H1 (cell line): ENCODE results near the gene AGER. TPM values are rescaled to one million over a fixed set of nuclear protein-coding genes. Genes with fewer than 3 reads are reported as not detected.
A peak's percentile ranks its signal among the peaks of the same experiment; 100 is the strongest.

ENCODE experiments used
- CTCF ChIA-PET: fragments of 300-600 bp; sonication (Branson Sonifier 250); formaldehyde crosslinking; loops from one replicate; lab custom pipeline; 2021; ENCODE audit not compliant: partially characterized antibody; lab: Charles Lee
- POLR2A ChIA-PET: fragments of 300-600 bp; sonication (Branson Sonifier 250); formaldehyde crosslinking; loops from one replicate; lab custom pipeline; 2021; ENCODE audit warnings: inconsistent platforms; ENCODE audit not compliant: partially characterized antibody; lab: Charles Lee
- DNase-seq, 2 experiments: peaks; one replicate each; pipeline versions ENCODE4 v3.0.0 to v3.0.0-alpha.2; 2010 to 2022; ENCODE audit warnings: low spot score in 2 of 2, low read depth in 1 of 2, mixed read lengths in 1 of 2
- FAIRE-seq: peaks from 2 replicates; lab custom pipeline; 2011; peaks lifted over from hg19 to GRCh38; lab: Jason Lieb, UNC
- H2AFZ ChIP-seq: 2 replicates; pipeline ENCODE4 v1.8.1; 2012; ENCODE audit warnings: low read length, inconsistent platforms
- H2AK5ac ChIP-seq: 2 replicates; pipeline ENCODE4 v1.6.1; 2013; ENCODE audit warnings: low read depth, low read length
- H2BK120ac ChIP-seq: replicated peaks from 2 replicates; pipeline ENCODE3; 2013; ENCODE audit warnings: low read depth, low read length, inconsistent platforms
- H2BK12ac ChIP-seq: 2 replicates; pipeline ENCODE4 v1.6.1; 2013; ENCODE audit warnings: low read depth, low read length
- H2BK15ac ChIP-seq: 2 replicates; pipeline ENCODE4 v1.6.1; 2013; ENCODE audit warnings: low read length
- H2BK20ac ChIP-seq: 2 replicates; pipeline ENCODE4 v1.6.1; 2013; ENCODE audit warnings: low read length
- H2BK5ac ChIP-seq: 2 replicates; pipeline ENCODE4 v1.6.1; 2013; ENCODE audit warnings: low read depth, low read length
- H3K14ac ChIP-seq: 2 replicates; pipeline ENCODE4 v1.6.1; 2013; ENCODE audit warnings: inconsistent platforms; ENCODE audit not compliant: insufficient read length
- H3K18ac ChIP-seq: 2 replicates; pipeline ENCODE4 v1.6.1; 2013; ENCODE audit warnings: low read length; ENCODE audit errors: extremely low read depth
- H3K23ac ChIP-seq: 2 replicates; pipeline ENCODE4 v1.6.1; 2013; ENCODE audit warnings: inconsistent platforms; ENCODE audit not compliant: insufficient read length
- H3K23me2 ChIP-seq: 2 replicates; pipeline ENCODE4 v1.6.1; 2013; ENCODE audit warnings: low read depth, low read length
- H3K27ac ChIP-seq: 2 replicates; pipeline ENCODE4 v1.6.1; 2011; ENCODE audit warnings: low read depth, low read length, inconsistent platforms
- H3K27me3 ChIP-seq, 4 experiments: replicated peaks in 1 of 4; 1 replicate in 1 of 4; 2 replicates in 3 of 4; pipeline versions ENCODE4 v1.6.1 to v1.8.1; 2011 to 2013; ENCODE audit warnings: low read length in 3 of 4, mild to moderate bottlenecking in 3 of 4, inconsistent platforms in 2 of 4, mixed read lengths in 2 of 4, moderate library complexity in 1 of 4; ENCODE audit not compliant: control insufficient read depth in 3 of 4, insufficient read depth in 3 of 4; ENCODE audit errors: extremely low read depth in 1 of 4
- H3K36me3 ChIP-seq, 4 experiments: 2 replicates each; pipeline versions ENCODE4 v1.6.1 to v1.8.1; 2011 to 2013; ENCODE audit warnings: mild to moderate bottlenecking in 4 of 4, low read length in 3 of 4, moderate library complexity in 2 of 4, control low read depth in 1 of 4, inconsistent platforms in 1 of 4; ENCODE audit not compliant: insufficient read depth in 4 of 4, control insufficient read depth in 2 of 4
- H3K4ac ChIP-seq: replicated peaks from 2 replicates; pipeline ENCODE3; 2013; ENCODE audit warnings: low read length, low read depth, mixed read lengths, inconsistent platforms; ENCODE audit not compliant: insufficient read length
- H3K4me1 ChIP-seq, 4 experiments: replicated peaks in 1 of 4; 1 replicate in 1 of 4; 2 replicates in 3 of 4; pipeline versions ENCODE4 v1.6.1 to v1.8.1; 2011 to 2013; ENCODE audit warnings: low read length in 3 of 4, inconsistent platforms in 2 of 4, mixed read lengths in 1 of 4; ENCODE audit not compliant: insufficient read depth in 4 of 4, control insufficient read depth in 3 of 4
- H3K4me2 ChIP-seq, 2 experiments: 2 replicates each; pipeline versions ENCODE4 v1.6.1 to v1.8.1; 2011 to 2013; ENCODE audit warnings: low read depth in 2 of 2, low read length in 2 of 2, control low read depth in 1 of 2, inconsistent platforms in 1 of 2, mild to moderate bottlenecking in 1 of 2; ENCODE audit not compliant: insufficient read depth in 1 of 2
- H3K4me3 ChIP-seq, 4 experiments: fragments of 200-600, 300-600 bp in 1 of 4; sonication (generic), shearing (Covaris generic), sonication (Bioruptor Twin) in 1 of 4; 2 replicates each; pipeline versions ENCODE4 v1.5.1 to v1.8.1; 2011 to 2016; ENCODE audit warnings: low read length in 4 of 4, low read depth in 3 of 4, control low read depth in 2 of 4, inconsistent platforms in 2 of 4, mild to moderate bottlenecking in 2 of 4, mixed read lengths in 1 of 4, moderate library complexity in 1 of 4; ENCODE audit not compliant: insufficient read depth in 2 of 4; ENCODE audit errors: extremely low read depth in 1 of 4
- H3K56ac ChIP-seq: replicated peaks from 2 replicates; pipeline ENCODE3; 2013; ENCODE audit warnings: low read depth, mild to moderate bottlenecking, mixed read lengths, low read length, inconsistent platforms; ENCODE audit not compliant: insufficient read length
- H3K79me1 ChIP-seq: 2 replicates; pipeline ENCODE4 v1.6.1; 2013; ENCODE audit warnings: low read depth, low read length, control low read depth
- H3K79me2 ChIP-seq, 2 experiments: 2 replicates each; pipeline versions ENCODE4 v1.6.1 to v1.8.1; 2012 to 2013; ENCODE audit warnings: low read length in 2 of 2, mild to moderate bottlenecking in 2 of 2, inconsistent platforms in 1 of 2; ENCODE audit not compliant: insufficient read depth in 2 of 2, control insufficient read depth in 1 of 2
- H3K9ac ChIP-seq, 4 experiments: replicated peaks in 1 of 4; 1 replicate in 1 of 4; 2 replicates in 3 of 4; pipeline versions ENCODE4 v1.6.1 to v1.8.1; 2011 to 2013; ENCODE audit warnings: low read depth in 3 of 4, low read length in 3 of 4, control low read depth in 2 of 4, mild to moderate bottlenecking in 2 of 4, moderate library complexity in 2 of 4, inconsistent platforms in 1 of 4; ENCODE audit errors: extremely low read depth in 1 of 4
- H3K9me3 ChIP-seq, 2 experiments: 2 replicates each; pipeline versions ENCODE4 v1.6.1 to v1.8.1; 2012 to 2013; ENCODE audit warnings: mild to moderate bottlenecking in 2 of 2, moderate library complexity in 2 of 2, control low read depth in 1 of 2, inconsistent platforms in 1 of 2, low read depth in 1 of 2, low read length in 1 of 2, mixed read lengths in 1 of 2; ENCODE audit not compliant: insufficient read depth in 2 of 2
- H4K20me1 ChIP-seq, 2 experiments: replicated peaks in 1 of 2; 2 replicates each; pipeline versions ENCODE3 to v1.8.1; 2011 to 2013; ENCODE audit warnings: inconsistent platforms in 2 of 2, low read length in 2 of 2, mild to moderate bottlenecking in 1 of 2; ENCODE audit not compliant: insufficient read depth in 2 of 2, control insufficient read depth in 1 of 2
- H4K5ac ChIP-seq: 2 replicates; pipeline ENCODE4 v1.6.1; 2013; ENCODE audit warnings: low read length, low read depth, mixed read lengths, inconsistent platforms; ENCODE audit not compliant: insufficient read length
- H4K8ac ChIP-seq: 2 replicates; pipeline ENCODE4 v1.8.0; 2013; ENCODE audit warnings: mild to moderate bottlenecking, moderate library complexity, low read length, inconsistent platforms; ENCODE audit not compliant: insufficient read depth; ENCODE audit errors: extremely low read depth
- H4K91ac ChIP-seq: replicated peaks from 2 replicates; pipeline ENCODE3; 2013; ENCODE audit warnings: low read length, mixed read lengths, inconsistent platforms; ENCODE audit not compliant: insufficient read length
- CEBPB ChIP-seq: IDR thresholded peaks from 2 replicates; pipeline ENCODE4 v1.6.1; 2012; ENCODE audit warnings: low read depth, low read length
- CHD1 ChIP-seq: IDR thresholded peaks from 2 replicates; pipeline ENCODE4 v1.6.1; 2012; ENCODE audit warnings: low read depth, low read length, improper control_type of control experiment
- EP300 ChIP-seq, 2 experiments: IDR thresholded peaks; 1 replicate in 1 of 2; 2 replicates in 1 of 2; pipeline ENCODE4 v1.6.1; 2011 to 2012; ENCODE audit warnings: low read depth in 2 of 2, low read length in 2 of 2, mild to moderate bottlenecking in 2 of 2, borderline replicate concordance in 1 of 2, inconsistent platforms in 1 of 2, moderate library complexity in 1 of 2
- KDM1A ChIP-seq: fragments of 200-600, 300-600 bp; sonication (generic); IDR thresholded peaks from 2 replicates; pipeline ENCODE4 v1.7.1; 2016; ENCODE audit warnings: mild to moderate bottlenecking, low read length, borderline replicate concordance
- KDM4A ChIP-seq: IDR thresholded peaks from one replicate; pipeline ENCODE4 v1.7.1; 2012; ENCODE audit warnings: low read depth, mild to moderate bottlenecking, moderate library complexity, low read length, inconsistent platforms; ENCODE audit not compliant: severe bottlenecking
- KDM5A ChIP-seq: fragments of 200-600 bp; IDR thresholded peaks from 2 replicates; pipeline ENCODE4 v1.7.1; 2012; ENCODE audit warnings: mild to moderate bottlenecking, low read length, inconsistent platforms, mixed read lengths
- RNF2 ChIP-seq: fragments of 200-900, 300-1000 bp; sonication (generic); IDR thresholded peaks from 2 replicates; pipeline ENCODE4 v1.7.1; 2016; ENCODE audit warnings: borderline replicate concordance, low read depth, mild to moderate bottlenecking, antibody characterized with exemption, low read length; ENCODE audit not compliant: poor library complexity, severe bottlenecking; ENCODE audit errors: missing control alignments
- SIN3A ChIP-seq, 2 experiments: IDR thresholded peaks in 1 of 2; conservative IDR thresholded peaks in 1 of 2; 2 replicates each; pipeline ENCODE4 v1.6.1; 2011 to 2012; ENCODE audit warnings: low read length in 2 of 2, improper control_type of control experiment in 1 of 2, low read depth in 1 of 2, mild to moderate bottlenecking in 1 of 2
- TAF1 ChIP-seq: IDR thresholded peaks from 2 replicates; pipeline ENCODE4 v1.6.1; 2011; ENCODE audit warnings: mild to moderate bottlenecking, low read depth, low read length
- WGBS, 2 experiments: shearing (Covaris generic) in 1 of 2; methylation state at CpG; one replicate each; pipeline versions ENCODE4 v1.1.6 to v1.1.7; 2013 to 2015; ENCODE audit warnings: low lambda C conversion rate in 2 of 2, mixed read lengths in 2 of 2, inconsistent platforms in 1 of 2, low coverage in 1 of 2, missing lambda C conversion rate in 1 of 2; ENCODE audit not compliant: insufficient replicate concordance in 2 of 2, insufficient coverage in 1 of 2, insufficient read length in 1 of 2; ENCODE audit errors: extremely low coverage in 1 of 2, missing lambda C conversion rate in 1 of 2; 5-methylcytosine and 5-hydroxymethylcytosine counted together
- polyA plus RNA-seq, 7 experiments: library from polyadenylated mRNA; depleted of rRNA in 3 of 7; stranded (reverse) in 5 of 7; unstranded in 2 of 7; fragments of >200 nt in 5 of 7; fragments of 200-250 nt in 2 of 7; gene quantifications; 1 replicate in 5 of 7; 2 replicates in 1 of 7; 4 replicates in 1 of 7; pipeline versions ENCODE4 v1.2.1 to v1.2.3, GENCODE V29; 2011 to 2013; ENCODE audit warnings: missing spikeins in 2 of 7, mixed read lengths in 2 of 7
- total RNA-seq: library from RNA; stranded (reverse); fragmentation: NEBNext Ultra II Directional; extraction: Animal tissue kit (Norgen Biotek cat#: 25700); gene quantifications from 2 replicates; pipeline ENCODE4 v1.2.1, GENCODE V29; 2021

AGER gene
- total and polyA plus RNA-seq, 2 of the 8 experiments (the other 6 are each of a cell fraction or from before 2014, with no cell fraction given), result 3.8 to 10.9 TPM

DNA sequence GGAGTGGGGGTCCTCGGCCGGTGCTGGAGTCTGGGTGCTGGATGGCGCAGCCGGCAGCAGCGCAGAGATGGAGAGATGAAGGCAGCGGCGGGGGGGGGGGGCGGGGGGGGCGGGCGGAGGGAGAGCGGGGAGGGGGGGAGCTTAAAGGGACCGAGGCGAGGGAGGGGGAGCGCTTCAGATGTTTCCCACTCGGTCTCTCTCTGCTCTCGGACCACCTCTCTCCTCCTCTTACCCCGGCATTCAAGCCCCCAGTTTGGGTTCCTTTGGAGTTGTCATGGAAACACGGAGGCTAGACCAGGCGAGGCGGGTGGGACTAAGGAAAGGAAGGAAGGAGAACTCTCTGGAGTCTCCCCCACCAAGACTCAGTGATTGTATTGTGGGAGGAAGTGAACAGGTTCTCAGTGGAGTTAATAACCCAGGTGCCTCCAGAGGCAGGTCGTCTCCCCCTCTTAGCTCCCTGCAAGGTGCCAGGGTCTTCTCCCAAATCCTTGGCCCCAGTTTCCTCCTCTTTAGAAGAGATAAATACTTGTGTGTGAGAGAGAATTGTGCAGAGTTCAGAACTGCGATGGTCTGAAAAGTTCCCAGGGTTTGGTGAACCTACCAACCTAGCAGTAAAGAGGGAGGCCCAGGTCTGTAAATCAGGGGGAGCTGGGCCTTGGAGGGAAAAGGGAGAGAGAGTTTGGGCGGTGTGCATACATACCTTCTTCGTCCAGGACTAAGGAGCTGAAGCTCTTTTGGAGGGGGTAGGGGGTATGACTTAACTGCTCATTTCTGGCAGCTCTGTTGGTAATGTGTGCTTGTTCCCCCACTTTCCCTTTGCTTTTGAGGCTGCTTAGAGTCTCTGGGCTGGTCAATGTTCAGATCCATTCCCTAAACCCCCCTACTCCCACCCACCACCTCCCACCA lies 31.9 kb downstream of the AGER start, which contains the start of gene PRRT1:
PRRT1 (minus strand) TSS at position 77 of the 906 bp plus-strand sequence. CDS start 112 bp downstream, outside the sequence.
- no peak within 1 kb of the TSS for H4K8ac ChIP-seq
- no peak within 1 kb of the TSS for H4K5ac ChIP-seq
- peak within 1 kb of the TSS in 1 of 4 experiments; percentile 19; a peak in 3 of 7 replicates for H3K9ac ChIP-seq
- peaks cover 0 to 5% of the 10 kb centered on the region in 2 experiments; a peak in 1 of 4 replicates for H3K79me2 ChIP-seq
- H2BK5ac ChIP-seq, result peak within 1 kb of the TSS; percentile 44; the same call in 1 of the 2 replicates
- H2BK20ac ChIP-seq, result 0 out of 2 replicates have a peak within 1 kb of the TSS, but pooled peaks have one; percentile 21
- FAIRE-seq (no peak), DNase-seq (peak in 1 of 2 experiments; percentile 51)
- H2BK15ac ChIP-seq, result peak within 1 kb of the TSS; percentile 98; the same call in 1 of the 2 replicates
- no peak within 1 kb of the TSS for H3K56ac ChIP-seq
- H3K27me3 ChIP-seq, result peaks cover 4 to 41% (median 37%) of the 10 kb centered on the region in 4 experiments
- peak within 1 kb of the TSS; percentile 62; the same call in 1 of the 2 replicates for H3K18ac ChIP-seq
- H3K14ac ChIP-seq, result no peak within 1 kb of the TSS
- 0 out of 2 replicates have a peak, but pooled peaks cover 3% of the 10 kb centered on the region for H3K79me1 ChIP-seq
- 15% methylated on average over 9 of the region's 24 CpGs; no CpG with 5 or more reads in 1 of the 2 experiments for WGBS, 2 experiments
- no peaks in the 10 kb centered on the region for H4K20me1 ChIP-seq
- peaks cover 25% of the 10 kb centered on the region for H3K23me2 ChIP-seq
- ChIA-PET POLR2A (interaction anchor here (0.7 to 4.7 kb wide), 22 partner anchors 9 to 81 kb away, joined by 3 to 30 read pairs (median 4); partner anchors contain the start of genes ATF6B, EGFL8, FKBPL and GPSM3), CTCF (interaction anchor here (1.0 to 4.7 kb wide), 9 partner anchors 11 to 44 kb away, joined by 3 to 23 read pairs (median 5); partner anchors contain the start of genes ATF6B and EGFL8)
- peak within 1 kb of the TSS; percentile 18 for H4K91ac ChIP-seq
- peak within 1 kb of the TSS; percentile 77 to 98 (median 92); a peak in 7 of 8 replicates for H3K4me3 ChIP-seq
- peaks cover 13 to 36% (median 16%) of the 10 kb centered on the region in 4 experiments for H3K4me1 ChIP-seq
- H3K4ac ChIP-seq, result peak within 1 kb of the TSS; percentile 10
- H3K36me3 ChIP-seq, result peaks cover 2 to 4% (median 4%) of the 10 kb centered on the region in 4 experiments; a peak in 4 of 8 replicates
- H3K4me2 ChIP-seq, result peak within 1 kb of the TSS; percentile 94 to 100
- no peak within 1 kb of the TSS; the same call in 1 of the 2 replicates for H2BK12ac ChIP-seq
- H2AFZ ChIP-seq, result no peak within 1 kb of the TSS
- H2AK5ac ChIP-seq, result no peak within 1 kb of the TSS; the same call in 1 of the 2 replicates
- H3K27ac ChIP-seq, result no peak within 1 kb of the TSS
- H3K23ac ChIP-seq, result no peak within 1 kb of the TSS
- no peak within 1 kb of the TSS for H2BK120ac ChIP-seq
- no peaks in the 10 kb centered on the region for H3K9me3 ChIP-seq
- TF ChIP-seq KDM1A, result no peak
- no peak for TF ChIP-seq KDM4A
- TF ChIP-seq CEBPB, result no peak
- TF ChIP-seq EP300 (IDR thresholded peaks at IDR 0.05; ENCODE audit: borderline replicate concordance in 1 of 2, low read depth in 2 of 2, low read length in 2 of 2), result no peak
- TF ChIP-seq RNF2, result no peak
- no peak for TF ChIP-seq TAF1
- no peak for TF ChIP-seq SIN3A (conservative IDR thresholded peaks at IDR 0.05 in 1 of 2, IDR thresholded peaks at IDR 0.05 in 1 of 2; ENCODE audit: low read depth in 1 of 2, low read length in 2 of 2)
- TF ChIP-seq KDM5A, result no peak
- TF ChIP-seq CHD1, result no peak
